ENCODE results near the gene FAM53A.

DNA sequence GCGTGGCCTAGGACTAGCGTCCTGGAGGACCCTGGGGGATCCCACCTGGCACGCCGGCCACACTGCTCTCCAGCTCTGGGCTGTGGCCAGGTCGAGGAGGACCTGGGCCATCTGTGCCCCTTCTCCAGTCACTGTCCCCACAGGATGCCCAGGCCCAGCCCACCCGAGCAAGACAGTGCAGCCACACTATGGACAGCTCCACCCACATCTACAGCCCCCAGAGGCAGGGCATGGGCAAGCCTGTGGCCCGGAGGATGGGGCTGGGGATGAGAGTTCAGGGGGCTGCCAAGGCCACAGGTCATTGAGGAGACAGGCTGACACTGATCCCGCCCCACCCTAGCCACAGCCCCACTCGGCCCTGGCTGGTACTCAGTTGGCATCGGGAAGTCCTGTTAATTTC, 30.3 kb downstream of the FAM53A start:
- TF ChIP-seq, protein P1, sequence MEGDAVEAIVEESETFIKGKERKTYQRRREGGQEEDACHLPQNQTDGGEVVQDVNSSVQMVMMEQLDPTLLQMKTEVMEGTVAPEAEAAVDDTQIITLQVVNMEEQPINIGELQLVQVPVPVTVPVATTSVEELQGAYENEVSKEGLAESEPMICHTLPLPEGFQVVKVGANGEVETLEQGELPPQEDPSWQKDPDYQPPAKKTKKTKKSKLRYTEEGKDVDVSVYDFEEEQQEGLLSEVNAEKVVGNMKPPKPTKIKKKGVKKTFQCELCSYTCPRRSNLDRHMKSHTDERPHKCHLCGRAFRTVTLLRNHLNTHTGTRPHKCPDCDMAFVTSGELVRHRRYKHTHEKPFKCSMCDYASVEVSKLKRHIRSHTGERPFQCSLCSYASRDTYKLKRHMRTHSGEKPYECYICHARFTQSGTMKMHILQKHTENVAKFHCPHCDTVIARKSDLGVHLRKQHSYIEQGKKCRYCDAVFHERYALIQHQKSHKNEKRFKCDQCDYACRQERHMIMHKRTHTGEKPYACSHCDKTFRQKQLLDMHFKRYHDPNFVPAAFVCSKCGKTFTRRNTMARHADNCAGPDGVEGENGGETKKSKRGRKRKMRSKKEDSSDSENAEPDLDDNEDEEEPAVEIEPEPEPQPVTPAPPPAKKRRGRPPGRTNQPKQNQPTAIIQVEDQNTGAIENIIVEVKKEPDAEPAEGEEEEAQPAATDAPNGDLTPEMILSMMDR (IDR thresholded peaks at IDR 0.05) = no peak
- TF ChIP-seq POLR2A (IDR thresholded peaks at IDR 0.05) = no peak
